Activated T-cell treated with anti-CD3 and anti-CD28 coated beads for 4 hours (primary cell): ENCODE results near the gene ELF1.

Experiments used
- DNase-seq: peaks from one replicate; pipeline ENCODE4 v3.0.0-alpha.2; 2020

The ELF1 gene

DNA sequence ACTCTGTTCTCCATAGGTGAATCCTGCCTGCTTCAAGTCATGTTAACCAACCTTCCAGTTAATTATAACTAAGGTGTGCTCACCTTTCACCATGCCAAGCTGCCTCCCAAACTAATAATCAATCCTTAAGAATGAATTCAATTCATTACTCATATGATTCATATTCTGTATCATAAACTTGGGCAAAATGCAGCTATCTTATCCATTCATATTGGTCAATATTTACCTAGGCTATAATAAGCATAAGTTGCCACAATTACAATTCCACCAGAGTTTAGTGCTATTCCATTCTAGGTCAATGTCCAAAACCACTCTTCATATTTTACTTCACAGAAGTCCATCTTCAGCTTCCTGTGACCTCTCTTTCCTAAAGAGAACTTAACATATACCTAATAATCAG, 13.4 kb downstream of the ELF1 start:
- DNase-seq = no peak

DNA sequence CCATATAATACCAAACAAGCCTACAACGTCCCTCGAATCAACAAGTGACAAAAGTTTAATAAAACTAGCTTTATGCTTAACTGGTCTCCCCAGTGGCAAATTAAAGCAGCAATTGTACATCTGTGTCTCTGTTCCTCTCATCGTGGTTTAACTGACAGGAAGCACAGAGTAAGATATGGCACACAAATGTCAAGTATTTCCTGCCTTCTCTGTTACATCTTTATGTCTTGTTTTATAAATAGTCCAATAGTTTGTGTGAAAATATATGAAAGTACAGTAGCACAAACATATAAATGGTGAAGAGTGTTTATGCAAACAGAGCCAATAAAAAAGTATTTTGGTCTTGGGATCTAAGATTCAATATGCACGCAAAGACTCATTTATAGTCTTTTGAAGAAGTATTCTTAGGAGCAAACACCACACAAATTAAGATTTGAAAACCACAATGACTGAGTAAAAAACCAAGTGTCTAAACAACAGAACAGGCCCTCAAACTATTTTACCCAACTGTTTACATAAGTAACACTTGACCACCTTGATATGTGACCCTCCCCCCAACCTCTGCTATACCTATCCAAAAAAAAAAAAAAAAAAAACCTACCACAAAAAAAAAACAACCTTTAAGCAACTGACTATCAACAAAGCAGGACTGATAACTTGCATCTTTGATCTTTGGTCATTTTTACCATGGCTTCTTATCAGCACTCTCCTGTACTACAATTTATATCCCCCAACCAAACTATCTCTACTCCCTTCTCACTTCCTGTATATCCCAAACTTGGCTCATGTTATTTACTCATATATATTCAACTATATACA, 14.0 kb downstream of the ELF1 start:
- no peak for DNase-seq

DNA sequence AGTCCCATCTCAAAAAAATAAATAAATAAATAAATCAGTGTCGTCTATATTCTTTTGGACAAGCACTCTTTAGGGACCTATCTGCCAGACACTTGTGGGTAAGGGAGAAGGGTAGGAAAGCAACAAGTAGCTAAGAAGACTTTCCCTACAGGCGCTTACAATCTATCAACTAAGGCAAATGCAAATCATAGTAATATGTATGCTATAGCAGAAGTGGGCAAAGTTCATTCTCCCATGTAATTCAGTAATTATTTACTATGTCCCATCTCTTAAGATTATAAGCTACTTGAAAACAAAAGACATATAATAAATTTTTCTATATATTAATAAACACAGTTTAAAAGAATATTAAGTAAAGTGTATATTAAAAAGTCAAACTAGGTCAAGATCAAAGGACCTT, 16.5 kb downstream of the ELF1 start:
- DNase-seq = no peak

DNA sequence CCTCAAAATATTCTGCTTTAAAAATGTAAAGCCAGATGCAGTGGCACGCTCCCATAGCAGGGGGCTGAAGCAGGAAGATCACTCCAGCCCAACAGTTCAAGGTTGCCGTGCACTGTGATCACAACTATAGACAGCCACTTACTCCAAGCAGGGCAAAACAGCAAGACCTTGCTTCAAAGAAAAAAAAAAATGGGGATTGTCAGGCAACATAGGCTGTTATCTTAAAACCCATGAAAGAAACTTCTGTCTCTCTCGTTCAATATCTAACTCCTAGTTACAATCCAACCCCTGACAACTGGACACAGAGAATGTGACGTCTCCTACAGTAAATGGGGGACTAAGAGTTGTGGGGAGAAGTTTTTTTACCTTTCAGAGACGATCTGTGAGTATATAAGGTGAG, 17.4 kb downstream of the ELF1 start:
- no peak for DNase-seq

DNA sequence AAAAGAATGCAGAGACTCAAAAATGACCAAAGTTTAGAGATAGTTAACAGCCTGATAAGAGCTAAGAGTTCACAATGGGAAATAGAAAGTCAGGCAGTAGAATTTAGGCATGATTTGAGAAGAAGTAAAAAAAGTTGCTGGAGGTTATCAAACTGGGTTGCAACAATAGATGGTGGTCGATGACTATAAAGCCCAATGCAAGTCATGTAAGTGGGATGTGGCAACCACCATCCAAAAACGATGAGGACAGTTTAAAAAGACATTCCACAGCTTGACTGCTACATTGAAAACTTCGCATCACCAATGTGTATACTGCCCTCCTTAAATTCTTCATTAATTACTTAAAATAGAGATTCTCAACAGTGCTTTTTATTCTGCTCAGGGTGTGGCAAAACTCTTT, 19.7 kb downstream of the ELF1 start:
- no peak for DNase-seq

DNA sequence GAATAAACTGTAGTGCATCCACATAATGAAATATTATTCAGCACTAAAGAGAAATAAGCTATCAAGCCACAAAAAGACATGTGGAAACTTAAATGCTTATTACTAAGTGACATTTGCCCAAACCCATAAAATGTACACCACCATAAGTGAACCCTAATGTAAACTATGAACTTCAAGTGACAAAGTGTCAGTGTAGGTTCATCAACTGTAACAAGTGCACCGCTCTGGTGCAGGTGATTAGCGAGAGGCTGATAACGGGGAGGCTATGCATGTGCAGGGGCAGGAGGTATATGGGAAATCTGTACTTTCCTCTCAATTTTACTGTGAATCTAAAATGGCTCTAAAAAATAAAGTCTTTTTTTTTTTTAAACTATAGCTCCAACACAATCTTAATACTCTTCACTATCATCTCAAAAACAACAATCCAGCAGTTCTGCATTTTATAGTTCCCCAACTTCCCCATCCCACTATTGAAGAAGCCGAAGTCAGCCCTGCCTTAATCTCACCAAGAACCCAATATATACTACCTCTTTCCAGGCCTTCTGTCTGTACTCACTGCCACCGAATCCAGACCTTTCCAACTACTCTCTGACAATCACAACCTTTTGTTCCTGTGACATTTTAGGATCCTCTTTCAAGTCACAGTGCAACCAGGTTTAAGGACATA, 22.6 kb downstream of the ELF1 start:
- no peak for DNase-seq

DNA sequence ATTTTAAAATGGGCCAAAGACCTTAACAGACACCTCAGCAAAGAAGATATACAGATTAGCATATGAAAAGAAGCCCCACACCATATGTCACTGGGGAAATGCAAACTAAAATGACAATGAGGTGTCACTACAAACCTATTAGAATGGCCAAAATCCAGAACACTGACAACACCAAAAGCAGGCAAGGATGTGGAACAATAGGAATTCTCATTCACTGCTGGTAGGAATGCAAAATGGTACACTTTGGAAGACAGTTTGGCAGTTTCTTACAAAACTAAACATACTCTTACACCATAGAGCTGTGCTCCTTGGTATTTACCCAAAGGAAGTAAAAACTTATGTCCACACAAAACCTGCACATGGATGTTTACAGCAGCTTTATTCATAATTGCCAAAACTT, 23.1 kb downstream of the ELF1 start:
- DNase-seq = no peak

DNA sequence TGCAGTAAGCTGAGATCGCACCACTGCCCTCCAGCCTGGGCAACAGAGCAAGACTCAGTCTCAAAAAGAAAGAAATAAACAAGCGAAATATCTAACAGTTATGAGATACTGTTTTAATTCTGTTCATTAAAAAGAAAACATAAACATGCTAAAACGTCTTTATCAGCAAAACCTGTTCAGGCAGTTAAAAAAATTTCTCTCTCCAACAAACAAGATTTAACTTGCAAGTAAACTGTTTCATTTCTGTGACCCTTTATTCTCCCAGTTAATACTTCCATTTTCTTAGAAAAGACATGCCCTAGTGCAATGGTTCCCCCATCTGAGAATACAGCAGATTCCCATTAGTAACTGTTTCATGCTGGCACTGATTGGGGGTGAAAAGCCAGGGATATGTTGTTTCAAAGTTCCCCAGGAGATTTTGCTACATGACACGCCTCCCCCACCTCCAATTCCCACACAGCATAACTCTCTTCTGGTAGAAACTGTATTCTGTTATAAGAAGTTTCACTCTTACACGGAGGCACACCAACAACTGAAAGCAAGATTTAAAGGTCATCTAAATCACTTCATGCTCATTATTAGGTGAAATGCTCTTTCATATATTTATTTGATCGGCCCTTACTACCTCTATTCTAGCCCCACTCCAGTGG, 24.4 kb downstream of the ELF1 start:
- DNase-seq = no peak

DNA sequence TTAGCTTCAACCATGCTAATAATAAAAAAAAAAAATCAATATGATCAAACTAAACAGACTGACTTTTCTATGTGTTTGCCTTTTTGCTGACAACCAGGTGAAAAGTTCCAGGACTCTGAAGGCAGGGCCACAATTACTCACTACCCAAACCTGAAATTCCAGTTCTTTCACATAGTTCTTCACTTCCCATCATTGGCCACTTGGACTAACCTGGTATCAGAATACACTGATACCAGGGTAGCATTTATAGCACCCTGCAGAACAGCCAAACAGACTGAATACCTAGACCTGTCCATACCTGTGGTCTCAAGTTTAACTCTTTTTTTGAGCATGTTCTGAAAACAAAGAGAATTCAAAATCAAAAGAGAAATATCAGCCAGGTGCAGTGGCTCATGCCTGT, 25.1 kb downstream of the ELF1 start:
- DNase-seq = no peak

DNA sequence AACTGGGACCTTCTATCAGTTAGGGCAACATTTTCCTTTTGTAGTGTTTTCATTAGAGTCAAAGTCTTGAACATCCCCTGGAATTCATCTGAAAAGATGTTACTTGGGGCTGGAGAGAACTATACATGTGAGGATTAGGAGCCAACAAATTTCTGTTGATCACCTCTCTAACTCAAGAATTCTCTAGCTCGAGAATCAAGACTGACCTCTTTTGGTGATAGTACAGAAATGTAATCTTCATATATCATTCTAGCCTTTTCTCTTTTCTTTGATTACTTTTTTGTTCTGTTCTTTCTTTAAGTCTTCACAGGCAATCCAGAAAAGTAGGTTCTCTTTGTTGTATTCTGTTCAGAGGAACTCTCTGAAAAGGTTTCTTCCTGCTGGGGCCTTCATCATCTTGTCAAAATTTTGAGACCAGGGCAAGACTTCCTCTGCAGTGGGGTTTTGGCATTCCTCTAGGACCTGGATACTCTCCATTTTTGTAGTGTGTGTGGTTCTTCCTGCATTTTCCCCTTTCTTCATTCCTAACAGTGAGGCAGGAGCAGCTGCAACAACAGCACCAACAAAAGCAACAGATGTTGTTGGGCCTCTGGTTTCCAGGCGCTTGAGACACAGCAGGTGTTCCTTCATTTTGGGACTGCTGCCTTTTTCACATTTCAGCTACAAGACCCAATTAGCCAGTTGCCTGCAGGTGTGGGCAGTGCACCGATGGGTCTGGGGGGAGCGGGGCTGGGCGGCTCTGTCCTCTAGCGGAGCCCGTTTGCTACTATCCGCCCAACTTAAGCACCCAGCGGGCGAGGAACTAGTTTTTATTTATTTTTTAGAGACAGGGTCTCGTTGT, 26.2 kb downstream of the ELF1 start:
- no peak for DNase-seq

DNA sequence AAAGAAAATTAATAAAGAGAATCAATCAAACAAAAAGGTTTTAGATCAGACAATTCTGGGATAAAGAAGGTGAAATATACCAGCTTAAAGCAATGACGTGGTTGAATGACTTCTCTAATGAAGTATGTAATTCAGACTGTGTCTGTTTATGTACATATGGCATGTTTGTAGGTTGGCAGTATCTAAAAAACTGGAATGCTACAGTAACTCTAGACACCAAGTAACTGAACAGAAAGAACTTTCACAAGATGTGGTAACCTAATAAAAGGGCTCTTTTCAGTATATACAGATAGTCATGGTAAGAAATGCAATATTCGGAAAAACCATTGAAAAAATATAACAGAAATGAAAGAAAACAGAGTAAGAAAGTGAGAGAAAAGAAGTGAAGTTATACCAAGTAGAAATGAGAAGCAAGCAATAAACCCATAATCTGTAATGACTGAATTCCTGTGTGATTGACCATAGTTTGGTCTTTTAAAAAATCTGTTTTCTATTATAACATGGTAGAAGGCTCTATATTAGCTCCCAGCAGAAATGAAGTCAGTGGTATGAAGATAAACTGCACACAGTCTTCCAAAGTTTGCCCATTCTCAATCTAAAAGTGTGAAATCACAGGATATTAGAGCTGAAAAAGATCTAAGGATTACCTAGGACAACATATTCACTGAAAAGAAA, 31.4 kb downstream of the ELF1 start:
- no peak for DNase-seq

DNA sequence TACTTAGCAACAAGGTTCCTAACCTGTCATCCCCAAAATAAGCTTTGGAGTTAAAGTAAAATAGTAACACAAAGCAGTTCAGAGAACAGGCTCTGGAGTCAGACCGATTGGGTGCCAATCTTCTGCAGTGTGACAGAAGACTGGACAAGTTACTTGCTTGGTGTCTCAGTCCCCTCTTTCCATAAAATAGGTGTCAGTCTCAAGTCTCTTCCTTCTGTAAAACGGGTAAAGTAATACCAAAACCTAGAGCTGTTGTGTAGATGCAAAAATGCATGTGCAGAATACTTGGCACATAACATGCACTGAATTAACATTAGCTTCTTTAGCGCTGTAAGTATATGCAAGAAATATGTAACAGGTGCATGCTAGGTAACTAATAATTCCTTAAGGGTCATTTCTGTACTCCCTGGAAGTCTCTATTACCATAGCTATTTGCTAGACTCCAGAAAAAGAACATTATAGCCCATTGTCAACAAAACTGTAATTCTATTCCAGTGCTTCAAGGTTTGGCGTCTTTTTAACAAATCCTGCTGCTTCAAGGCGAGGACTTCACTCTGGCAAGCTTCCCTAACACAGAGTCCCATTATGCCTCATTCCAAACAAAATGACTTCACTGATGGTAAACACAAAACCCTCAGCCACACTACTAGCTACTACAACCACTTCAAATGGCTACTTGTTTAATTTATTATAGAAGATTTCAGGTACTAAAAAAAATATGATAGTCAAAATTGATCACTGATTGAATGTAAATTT, 32.8 kb downstream of the ELF1 start:
- DNase-seq = no peak

DNA sequence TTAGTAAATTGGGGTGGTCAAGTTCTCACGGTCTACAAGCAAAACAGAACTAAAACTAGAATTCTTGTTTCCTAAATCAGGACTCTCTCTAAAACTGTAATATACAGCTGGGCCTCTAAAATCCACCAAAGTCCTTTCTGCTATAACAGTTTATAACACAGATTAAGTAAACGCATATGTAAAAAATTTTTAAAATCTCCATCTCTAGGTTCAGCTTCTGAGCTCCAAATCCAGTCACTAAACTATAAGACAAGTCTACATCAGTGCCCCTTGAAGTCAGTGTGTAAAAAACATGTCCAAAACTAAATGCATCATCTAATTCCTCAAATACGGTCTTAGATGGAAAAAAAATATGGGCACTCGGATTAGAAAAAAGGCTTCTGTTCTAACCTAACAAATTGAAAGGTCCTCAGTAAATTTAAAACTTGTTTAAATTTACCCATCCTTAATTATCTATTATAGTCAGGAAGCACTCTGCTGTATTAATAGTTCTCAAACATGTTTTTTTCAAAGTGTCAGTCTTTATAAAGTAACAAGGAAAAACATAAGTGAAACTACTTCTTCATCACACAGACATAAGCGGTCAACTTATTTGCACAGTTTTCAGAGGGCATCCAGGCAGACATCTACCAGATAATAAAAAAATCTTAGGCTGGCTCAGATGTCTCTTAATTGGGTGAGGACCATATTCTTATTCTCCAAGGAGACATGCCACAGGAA, 33.6 kb downstream of the ELF1 start:
- no peak for DNase-seq

DNA sequence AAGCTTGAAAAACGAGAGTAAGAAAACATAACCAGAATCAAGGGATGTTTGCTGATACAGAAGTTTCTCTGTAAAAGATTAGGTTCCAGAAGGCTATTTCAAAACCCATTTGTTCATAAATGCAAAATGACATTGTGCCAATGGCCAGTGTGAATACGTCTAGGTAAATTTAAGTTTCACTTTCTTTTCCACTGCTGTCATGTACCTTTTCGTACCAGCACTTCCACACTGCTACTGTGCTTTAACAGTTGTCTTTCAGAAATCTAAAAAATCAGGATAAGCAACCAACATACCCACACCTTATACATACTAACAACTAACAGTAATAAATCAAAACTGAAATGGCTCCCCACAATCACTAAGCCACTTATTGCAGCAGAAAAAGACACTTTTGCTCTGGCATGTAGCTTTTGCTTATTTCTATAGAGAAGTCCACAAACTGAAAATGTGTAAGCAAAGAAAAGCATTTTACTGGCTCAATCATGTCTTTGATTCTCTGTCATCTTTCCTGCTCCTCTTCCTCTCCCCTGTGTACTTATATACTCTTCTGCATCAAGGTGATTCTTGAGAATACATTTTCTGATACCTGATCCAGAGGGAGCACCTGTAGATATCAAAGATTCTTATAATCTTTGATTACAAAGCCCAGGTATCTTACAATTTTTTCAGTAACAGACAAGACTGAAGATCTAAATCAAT, 34.3 kb downstream of the ELF1 start:
- no peak for DNase-seq

DNA sequence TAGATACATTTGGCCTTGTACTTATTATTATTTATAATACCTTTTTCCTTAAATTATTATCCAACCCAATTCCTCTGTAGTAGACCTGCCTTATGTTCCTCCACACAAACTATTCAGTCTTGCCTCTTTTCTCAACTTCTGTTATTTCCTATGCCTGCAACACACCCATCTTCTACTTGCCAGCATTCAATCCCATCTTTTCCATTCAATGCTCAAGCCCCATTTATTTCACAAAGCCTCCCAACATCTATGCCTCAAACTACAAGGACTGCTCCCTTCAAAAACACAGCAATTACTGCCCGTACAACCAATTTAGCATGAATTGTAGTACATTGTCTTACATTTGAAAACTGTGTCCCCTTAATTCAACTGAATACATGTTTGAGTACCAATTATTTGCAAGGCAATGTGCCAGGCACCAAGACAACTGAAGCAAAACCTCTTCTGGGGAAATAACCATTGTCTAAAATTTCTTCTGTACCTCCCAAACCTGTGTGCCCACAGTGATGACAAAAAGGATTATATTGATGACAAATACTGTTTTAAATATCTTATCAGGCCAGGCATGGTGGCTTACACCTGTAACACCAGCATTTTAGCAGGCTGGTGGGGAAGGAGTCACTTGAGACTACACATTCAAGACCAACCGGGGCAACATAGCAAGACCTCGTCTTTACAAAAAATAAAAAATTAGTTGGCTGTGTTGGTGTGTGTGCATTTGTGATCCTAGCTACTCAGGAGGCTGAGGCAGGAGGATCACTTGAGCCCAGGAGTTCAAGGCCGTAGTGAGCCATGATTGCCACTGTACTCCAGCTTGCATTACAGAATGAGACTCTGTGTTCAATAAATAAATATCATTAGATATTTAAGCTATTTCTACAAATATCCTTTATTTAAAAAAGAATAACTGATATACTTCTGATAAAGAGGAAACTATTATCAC, 35.1 kb downstream of the ELF1 start:
- no peak for DNase-seq

DNA sequence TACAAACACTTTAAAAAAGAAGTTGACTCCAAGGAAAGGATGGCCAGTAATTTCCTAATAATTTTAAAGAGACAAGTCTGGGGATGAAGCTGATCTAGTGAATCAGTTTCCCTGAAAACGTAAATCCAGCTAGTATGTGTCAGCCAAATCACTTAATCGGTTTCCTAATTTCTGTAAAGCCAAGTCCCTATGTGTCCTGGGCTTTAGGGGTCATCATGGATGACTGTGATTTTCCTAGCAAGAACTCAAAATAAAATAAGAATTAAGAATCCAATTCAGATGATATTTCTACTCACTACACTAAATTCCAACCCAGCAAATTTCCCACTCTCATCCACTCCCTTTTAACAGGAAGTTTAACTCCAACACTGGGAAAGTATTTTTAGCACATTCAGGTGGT, 35.9 kb downstream of the ELF1 start:
- DNase-seq = no peak

DNA sequence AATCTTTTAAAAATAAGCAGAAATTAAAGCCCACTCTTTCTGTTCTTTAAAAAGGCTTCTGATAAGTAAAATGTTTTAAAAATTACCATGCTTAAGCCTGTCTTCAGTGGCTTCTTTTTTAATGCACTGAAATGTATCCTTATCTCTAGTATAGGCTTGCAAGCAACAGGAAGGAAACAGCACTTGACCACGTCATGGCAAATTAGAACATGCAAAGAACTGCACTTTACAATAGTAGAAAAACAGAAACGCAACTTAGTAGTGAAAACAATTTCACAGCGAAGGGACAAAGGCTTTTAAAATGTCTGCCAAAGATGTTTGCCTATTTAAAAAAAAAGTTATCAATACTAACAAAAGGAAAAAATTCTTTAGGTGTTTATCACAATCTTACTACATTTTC, 36.3 kb downstream of the ELF1 start:
- peak; percentile 51 for DNase-seq

DNA sequence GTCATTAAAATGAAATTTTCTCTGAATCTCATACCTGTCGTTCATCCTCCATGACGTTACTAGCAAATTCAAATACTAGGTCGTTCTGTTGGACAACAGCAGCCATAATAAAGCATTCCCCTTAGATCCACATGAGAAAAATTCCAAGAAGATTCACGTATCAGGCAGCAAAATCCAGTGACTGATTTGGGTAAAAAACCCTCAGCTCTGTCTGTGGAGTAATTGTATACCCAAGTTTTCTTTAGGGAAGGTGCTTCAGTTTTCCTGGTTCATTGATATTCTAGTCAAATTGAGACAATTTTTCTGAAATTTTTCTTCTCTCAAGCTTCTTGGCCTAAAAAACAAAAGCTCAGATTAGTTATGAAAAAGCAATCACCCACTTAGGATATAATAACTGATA, 37.2 kb downstream of the ELF1 start:
- no peak for DNase-seq

DNA sequence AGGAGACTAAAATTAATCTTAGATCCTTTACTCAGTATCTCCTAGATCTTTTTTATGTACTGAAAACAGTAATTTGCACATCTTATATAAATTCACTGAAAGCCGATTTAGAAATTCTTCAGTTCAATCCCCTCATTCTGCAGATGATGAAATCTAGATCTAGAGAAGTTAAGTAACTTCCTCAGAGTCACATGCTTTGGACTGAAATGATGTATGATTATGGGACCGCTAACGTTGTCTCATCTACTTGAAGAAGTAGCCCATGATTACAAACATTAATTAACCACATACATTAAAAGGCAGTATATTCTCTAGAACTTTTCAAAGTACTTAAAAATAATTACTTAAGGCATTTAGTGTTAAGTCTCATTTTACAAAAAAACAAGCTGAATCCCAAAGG, 37.8 kb downstream of the ELF1 start:
- no peak for DNase-seq
